AG09319 (cell line): ENCODE measurements around the gene TMEM181.
"Not testable (repeated sequence)": the region's sequence is repeated elsewhere in the genome, so short reads cannot be mapped to it uniquely, and the experiment has no call there.

Experiments used
- DNase-seq: peaks from one replicate; pipeline ENCODE4 v3.0.0-alpha.2; 2010; ENCODE audit warnings: low read depth; ENCODE audit errors: extremely low read depth
- TF ChIP-seq, protein P1 (sequence below): IDR thresholded peaks from 2 replicates; pipeline ENCODE4 v1.5.1; 2011; ENCODE audit warnings: low read depth, mild to moderate bottlenecking, inconsistent platforms, low read length, moderate library complexity

TMEM181 gene

DNA sequence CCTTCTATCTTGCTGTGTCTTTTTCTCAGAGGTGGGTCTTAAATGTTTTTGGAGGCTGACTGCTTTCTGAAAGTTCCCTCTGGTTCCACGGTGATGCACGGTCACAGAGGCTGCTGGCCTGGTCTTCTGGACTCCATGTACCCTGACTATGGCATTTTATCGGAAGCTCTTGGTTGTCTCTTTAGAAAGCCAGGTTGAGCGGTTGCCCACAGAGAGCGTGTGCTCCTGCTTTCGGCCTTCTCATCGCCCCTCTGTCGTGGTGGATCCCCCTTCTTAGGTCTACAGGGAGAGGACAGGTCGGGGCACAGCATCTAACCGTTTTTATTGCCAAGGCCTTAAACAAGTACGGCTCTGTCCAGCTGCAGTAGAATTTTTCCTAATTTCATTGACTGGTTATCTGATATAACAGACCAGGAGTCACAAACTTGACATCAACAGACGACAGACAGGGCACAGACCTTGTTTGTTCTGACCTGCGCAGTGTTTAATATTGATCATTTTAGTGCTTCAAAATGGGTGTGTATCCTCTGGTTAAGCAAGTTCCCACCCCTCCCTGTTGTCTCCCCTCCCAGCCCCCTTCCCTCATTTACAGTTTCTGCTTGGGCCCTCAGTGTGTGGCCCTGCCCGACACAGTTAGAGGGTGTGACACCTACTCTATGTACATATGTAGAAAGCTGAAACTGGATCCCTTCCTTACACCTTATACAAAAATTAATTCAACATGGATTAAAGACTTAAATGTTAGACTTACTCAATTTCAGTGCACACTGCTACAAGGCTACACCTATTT is 114.6 kb downstream of the TMEM181 start:
- DNase-seq = no peak
- TF ChIP-seq, protein P1, sequence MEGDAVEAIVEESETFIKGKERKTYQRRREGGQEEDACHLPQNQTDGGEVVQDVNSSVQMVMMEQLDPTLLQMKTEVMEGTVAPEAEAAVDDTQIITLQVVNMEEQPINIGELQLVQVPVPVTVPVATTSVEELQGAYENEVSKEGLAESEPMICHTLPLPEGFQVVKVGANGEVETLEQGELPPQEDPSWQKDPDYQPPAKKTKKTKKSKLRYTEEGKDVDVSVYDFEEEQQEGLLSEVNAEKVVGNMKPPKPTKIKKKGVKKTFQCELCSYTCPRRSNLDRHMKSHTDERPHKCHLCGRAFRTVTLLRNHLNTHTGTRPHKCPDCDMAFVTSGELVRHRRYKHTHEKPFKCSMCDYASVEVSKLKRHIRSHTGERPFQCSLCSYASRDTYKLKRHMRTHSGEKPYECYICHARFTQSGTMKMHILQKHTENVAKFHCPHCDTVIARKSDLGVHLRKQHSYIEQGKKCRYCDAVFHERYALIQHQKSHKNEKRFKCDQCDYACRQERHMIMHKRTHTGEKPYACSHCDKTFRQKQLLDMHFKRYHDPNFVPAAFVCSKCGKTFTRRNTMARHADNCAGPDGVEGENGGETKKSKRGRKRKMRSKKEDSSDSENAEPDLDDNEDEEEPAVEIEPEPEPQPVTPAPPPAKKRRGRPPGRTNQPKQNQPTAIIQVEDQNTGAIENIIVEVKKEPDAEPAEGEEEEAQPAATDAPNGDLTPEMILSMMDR = no peak

DNA sequence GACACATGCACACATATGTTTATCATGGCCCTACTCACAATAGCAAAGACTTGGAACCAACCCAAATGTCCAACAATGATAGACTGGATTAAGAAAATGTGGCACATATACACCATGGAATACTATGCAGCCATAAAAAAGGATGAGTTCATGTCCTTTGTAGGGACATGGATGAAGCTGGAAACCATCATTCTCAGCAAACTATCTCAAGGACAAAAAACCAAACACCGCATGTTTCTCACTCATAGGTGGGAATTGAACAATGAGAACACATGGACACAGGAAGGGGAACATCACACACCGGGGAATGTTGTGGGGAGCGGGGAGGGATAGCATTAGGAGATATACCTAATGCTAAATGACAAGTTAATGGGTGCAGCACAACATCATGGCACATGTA is 117.2 kb downstream of the TMEM181 start:
- not testable (repeated sequence) for DNase-seq

DNA sequence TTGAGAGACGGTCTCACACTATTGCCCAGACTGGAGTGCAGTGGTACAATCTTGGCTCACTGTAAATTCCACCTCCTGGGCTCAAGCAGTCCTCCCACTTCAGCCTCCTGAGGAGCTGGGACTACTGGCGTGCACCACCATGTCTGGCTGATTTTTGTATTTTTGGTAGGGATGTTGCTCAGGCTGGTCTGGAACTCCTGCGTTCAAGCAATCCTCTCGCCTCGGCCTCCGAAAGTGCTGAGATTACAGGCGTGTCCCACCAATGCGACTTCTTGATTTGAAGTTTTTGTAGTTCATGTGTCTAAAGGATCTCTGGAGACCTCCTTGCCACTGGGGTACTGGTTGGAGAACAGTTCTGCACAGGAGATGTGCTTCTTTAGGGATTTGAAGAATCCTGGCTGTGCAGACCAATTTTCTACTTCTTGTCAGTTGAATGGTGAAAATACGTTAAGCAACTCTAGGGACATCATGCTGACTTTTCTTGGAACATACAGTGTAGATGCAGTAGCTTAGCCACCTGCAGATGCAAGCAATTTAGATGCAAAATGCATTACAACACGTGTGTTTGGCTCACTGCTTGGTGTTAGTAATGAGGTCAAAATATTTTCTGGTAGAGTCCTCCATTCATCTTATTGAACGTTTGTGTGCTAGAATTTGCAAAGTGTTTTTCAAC is 118.2 kb downstream of the TMEM181 start:
- DNase-seq = no peak
- TF ChIP-seq, protein P1 = no peak

DNA sequence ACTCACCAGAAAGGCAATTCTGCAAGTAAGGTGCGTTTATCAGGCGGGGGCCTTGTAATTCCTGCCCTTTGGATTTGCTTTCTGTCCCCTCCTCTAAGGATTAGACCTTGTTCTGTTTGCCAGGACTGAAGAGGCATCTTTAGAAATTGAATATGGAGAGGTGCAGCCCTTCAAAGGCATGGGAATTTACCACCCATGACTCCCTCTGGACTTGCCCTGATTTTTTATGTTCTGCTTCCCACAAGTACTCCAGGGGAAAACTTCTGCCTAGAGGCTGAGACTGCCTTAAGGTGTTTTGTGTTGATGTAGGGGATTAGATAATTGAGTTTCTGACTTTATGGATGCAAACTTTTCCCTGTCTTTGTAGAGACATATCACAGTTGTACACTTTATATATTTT is 120.1 kb downstream of the TMEM181 start:
- TF ChIP-seq, protein P1 = no peak
- no peak for DNase-seq

DNA sequence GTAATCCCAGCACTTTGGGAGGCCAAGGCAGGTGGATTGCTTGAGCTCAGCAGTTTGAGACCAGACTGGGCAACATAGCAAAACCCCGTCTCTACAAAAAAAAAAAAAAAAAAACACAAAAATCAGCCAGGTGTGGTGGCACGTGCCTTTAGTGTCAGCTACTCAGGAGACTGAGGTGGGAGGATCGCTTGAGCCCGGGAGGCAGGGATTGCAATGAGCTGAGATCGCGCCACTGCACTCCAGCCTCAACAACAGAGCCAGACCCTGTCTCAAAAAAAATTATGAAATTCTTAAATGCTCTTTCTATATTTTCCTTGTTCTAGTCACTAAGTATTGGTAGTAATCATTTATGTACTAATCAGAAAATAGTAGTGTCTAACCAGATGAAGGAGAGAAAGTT is 120.6 kb downstream of the TMEM181 start:
- TF ChIP-seq, protein P1 = no peak
- no peak for DNase-seq

DNA sequence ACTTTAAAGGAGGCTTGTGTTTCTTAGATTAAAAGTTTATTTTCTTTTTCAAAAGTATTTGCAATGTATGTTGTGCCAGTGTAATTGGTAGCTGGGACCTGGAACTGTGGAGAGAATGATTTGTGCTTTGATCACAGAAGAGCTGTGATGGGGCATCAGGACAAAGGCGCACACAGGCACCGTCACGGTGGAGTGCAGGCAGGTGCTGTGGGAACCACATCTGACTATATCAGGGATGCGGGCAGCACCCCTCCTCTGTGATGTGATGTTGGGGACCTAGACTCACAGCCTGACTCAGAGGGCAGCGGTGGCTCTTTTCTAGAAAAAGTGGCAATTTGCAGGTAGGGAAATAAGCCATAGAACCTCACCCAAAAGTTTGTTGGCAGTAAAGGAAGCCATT is 124.4 kb downstream of the TMEM181 start:
- DNase-seq = no peak

DNA sequence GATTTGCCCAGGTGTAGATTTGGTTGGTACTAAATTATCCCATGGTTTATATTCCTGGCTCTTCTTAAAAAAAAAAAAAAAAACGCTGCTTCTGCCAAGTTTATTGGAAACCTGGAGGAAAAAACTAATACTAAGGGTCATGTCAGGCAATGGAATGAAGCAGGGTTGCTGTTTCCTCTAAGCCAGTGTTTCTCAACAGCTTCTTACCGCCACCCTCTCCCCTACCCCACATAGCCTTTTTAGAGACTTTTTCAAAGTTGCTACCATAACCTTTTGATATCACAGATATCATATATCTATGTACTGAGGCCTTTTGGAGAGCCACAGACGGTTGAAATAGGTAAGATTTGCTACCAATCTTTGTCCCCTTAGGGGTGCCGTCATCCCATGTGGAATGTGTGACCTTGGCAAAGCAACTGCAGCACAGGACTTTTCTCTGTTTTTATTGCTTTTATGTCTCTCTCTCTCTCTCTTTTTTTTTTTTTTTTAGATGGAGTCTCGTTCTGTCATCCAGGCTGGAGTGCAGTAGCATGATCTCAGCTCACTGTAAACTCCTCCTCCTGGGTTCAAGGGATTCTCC is 124.9 kb downstream of the TMEM181 start:
- DNase-seq = no peak
- TF ChIP-seq, protein P1 = no peak

More for the DNA sequence above, 124.4 kb downstream of the TMEM181 start:
- TF ChIP-seq, protein P1 = no peak
